Activated CD4-positive, alpha-beta T cell treated with anti-CD3 and anti-CD28 coated beads, Interleukin-10, Interleukin-2, amounts not matched to agents 100 ng/mL and 50 ng/mL, durations not matched to agents 16 hours and 8 hours (primary cell): ENCODE data around the gene NELFE.
"Not testable (repeated sequence)": the region's sequence is repeated elsewhere in the genome, so short reads cannot be mapped to it uniquely, and the experiment has no call there.

ENCODE experiments used
- DNase-seq: peaks from one replicate; pipeline ENCODE4 v3.0.0-alpha.2; 2020

NELFE gene

GRCh38 chr6:31948306-31948705, 10.5 kb downstream of the NELFE start:
- DNase-seq, result no peak

- DNase-seq, result no peak
Observed at GRCh38 chr6:31947864-31948263, 10.9 kb downstream of the NELFE start.

GRCh38 chr6:31947070-31947675, 11.6 kb downstream of the NELFE start:
- DNase-seq, result no peak

GRCh38 chr6:31946370-31946885, 12.3 kb downstream of the NELFE start:
- DNase-seq, result no peak

GRCh38 chr6:31945507-31946369, 13.0 kb downstream of the NELFE start, which contains the start of gene CFB:
Gene CFB, plus strand, starts transcription at chr6:31946095. Its CDS starts 127 bp downstream, at chr6:31946222.
- no peak for DNase-seq

- no peak for DNase-seq
Observed at GRCh38 chr6:31945154-31945506, 13.6 kb downstream of the NELFE start.

GRCh38 chr6:31943742-31944141, 15.0 kb downstream of the NELFE start:
- DNase-seq, result no peak

- no peak for DNase-seq
Observed at GRCh38 chr6:31940256-31940664, 18.5 kb downstream of the NELFE start.

GRCh38 chr6:31935823-31936222, 22.9 kb downstream of the NELFE start:
- DNase-seq, result no peak

- no peak for DNase-seq
Observed at GRCh38 chr6:31935021-31935420, 23.8 kb downstream of the NELFE start.

GRCh38 chr6:31933537-31933936, 25.2 kb downstream of the NELFE start:
- no peak for DNase-seq

- DNase-seq, result not testable (repeated sequence)
Observed at GRCh38 chr6:31932137-31932536, 26.6 kb downstream of the NELFE start.

GRCh38 chr6:31930962-31931361, 27.8 kb downstream of the NELFE start:
- no peak for DNase-seq

GRCh38 chr6:31928672-31928939, 30.2 kb downstream of the NELFE start:
- no peak for DNase-seq

- DNase-seq, result no peak
Observed at GRCh38 chr6:31927863-31928671, 30.7 kb downstream of the NELFE start.

GRCh38 chr6:31927242-31927862, 31.4 kb downstream of the NELFE start, which contains the start of gene C2:
Gene C2, plus strand, starts transcription at chr6:31927717. Its CDS starts 36 bp downstream, at chr6:31927753.
- no peak for DNase-seq

- peak; percentile 32 for DNase-seq
Observed at GRCh38 chr6:31922942-31923341, 35.8 kb downstream of the NELFE start.

GRCh38 chr6:31920811-31921210, 38.0 kb downstream of the NELFE start:
- DNase-seq, result no peak

GRCh38 chr6:31919624-31920303, 39.0 kb downstream of the NELFE start:
- no peak for DNase-seq

- DNase-seq, result no peak
Observed at GRCh38 chr6:31918069-31918720, 40.6 kb downstream of the NELFE start.

GRCh38 chr6:31915756-31916155, 43.0 kb downstream of the NELFE start:
- DNase-seq, result no peak

- DNase-seq, result no peak
Observed at GRCh38 chr6:31915351-31915750, 43.4 kb downstream of the NELFE start.
